D721Med (cell line): ENCODE data around the gene MYO5B.

ENCODE experiments used
- DNase-seq: peaks from one replicate; pipeline ENCODE4 v3.0.0; 2011; ENCODE audit warnings: low spot score; ENCODE audit not compliant: insufficient read length
- FAIRE-seq: peaks from 2 replicates; lab custom pipeline; 2011; peaks lifted over from hg19 to GRCh38; lab: Jason Lieb, UNC
- CTCF ChIP-seq: IDR thresholded peaks from 2 replicates; pipeline ENCODE4 v1.5.1; 2012; ENCODE audit warnings: mild to moderate bottlenecking, control low read depth; ENCODE audit not compliant: insufficient read depth; ENCODE audit errors: missing control alignments

Gene MYO5B

GRCh38 chr18:49876536-49876935 lies 318.4 kb downstream of the MYO5B start:
- no peak for TF ChIP-seq CTCF
- no peak for DNase-seq
- no peak for FAIRE-seq

DNA sequence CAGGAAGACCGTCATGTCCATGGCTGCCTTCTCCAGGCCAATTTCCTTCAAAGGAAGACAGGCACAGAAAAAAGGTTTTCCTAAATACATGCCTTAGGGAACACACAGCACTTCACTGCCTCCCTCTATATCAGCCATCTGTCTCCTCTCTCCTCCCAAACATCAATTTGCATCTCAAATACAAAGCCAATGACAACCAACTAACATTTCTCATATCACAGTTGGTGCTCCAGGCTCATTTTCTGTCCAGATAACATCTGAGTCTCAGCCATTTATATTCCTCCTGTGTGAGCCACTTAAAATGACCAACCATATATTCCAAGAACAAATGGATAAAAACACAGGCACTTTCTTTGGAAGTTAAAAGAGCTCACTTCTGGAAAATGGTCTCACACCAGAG lies 319.2 kb downstream of the MYO5B start:
- FAIRE-seq: no peak

DNA sequence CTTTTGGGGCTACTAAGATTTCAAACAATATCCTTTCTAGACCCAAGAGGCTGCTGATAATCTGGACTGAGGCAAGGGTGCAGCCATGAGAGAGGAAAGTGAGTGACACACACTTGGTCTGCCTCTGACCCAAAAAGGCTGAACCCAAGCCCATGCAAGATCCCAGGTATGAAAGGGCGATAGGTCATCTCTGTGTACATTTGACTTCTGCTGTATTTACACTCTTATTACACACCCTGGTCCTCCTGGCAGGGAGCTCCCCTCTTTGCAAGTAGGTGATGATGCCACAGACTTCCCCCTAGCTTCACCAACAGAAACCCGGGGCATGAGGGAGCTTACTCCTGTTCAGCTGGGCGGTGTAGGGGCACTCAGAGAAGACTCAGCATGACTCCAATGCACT lies 319.8 kb downstream of the MYO5B start:
- DNase-seq (no peak), FAIRE-seq (no peak)
- no peak for TF ChIP-seq CTCF

More for the DNA sequence above, 319.2 kb downstream of the MYO5B start:
- no peak for TF ChIP-seq CTCF
- no peak for DNase-seq

DNA sequence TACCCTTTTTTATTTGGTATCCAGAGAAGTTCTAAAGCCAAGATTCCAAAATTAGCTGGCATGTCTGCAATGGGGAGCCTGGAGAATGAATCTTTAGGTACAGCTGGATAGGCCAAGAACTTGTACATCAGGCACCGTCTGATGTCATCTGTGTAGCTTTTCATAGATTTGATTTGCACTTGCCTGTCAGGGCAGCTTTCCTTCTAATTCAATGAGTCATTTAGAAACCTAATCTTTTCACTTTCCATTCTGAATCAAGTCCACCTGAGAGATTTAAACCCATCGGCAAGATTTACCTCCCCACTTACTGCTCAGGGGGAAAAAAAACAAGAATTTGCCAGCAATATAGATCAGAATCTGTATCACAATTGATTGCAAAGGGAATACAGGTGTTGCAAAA lies 320.7 kb downstream of the MYO5B start:
- no peak for FAIRE-seq
- no peak for TF ChIP-seq CTCF
- DNase-seq: no peak

DNA sequence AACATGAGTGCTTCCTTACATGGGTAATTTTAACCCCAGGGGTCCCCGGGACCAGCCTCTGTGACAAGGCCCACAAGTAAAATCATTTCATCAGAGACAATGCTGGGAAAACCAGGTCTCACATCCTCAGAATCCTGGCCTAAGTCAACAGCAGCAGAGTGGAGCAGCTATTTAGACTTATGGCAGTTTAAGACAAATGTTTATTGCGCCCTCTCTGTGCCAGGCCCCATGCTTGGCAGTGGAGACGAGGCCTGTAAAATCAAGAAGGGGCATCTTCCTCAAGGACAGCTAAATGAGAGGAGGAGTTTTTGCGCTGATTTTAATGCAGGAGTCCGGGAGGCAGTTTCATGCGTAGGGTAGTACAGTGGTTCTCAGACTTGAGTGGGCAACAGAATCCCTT lies 325.6 kb downstream of the MYO5B start:
- no peak for TF ChIP-seq CTCF
- FAIRE-seq: no peak
- DNase-seq: no peak

- FAIRE-seq: no peak
- no peak for DNase-seq
- TF ChIP-seq CTCF: no peak
Observed at GRCh38 chr18:49866680-49867079, 328.3 kb downstream of the MYO5B start.

DNA sequence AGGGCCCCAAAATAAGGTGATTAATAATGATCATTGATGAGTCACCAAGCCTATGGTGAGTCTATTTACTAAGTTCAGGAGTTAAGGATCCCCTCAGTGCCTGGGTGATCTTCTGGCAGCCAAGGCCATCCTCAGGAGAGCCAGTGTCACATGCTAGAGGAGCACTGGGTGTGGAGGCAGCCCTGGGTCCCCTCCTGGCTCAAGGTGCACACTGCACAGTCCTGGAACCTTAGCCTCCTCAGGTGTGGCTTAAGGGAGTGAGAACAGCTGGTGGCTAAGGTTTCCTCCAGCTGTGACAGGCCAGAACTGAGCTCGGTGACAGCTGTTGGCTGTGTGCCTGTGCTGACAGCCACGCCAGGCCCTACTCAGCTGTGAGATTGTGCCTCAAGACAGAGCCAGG lies 329.5 kb downstream of the MYO5B start:
- no peak for TF ChIP-seq CTCF
- no peak for DNase-seq
- no peak for FAIRE-seq
